NCI-H146 (cell line): ENCODE measurements around the gene WDR70.
A peak's percentile ranks its signal among the peaks of the same experiment; 100 is the strongest.
"Not testable (repeated sequence)": the region's sequence is repeated elsewhere in the genome, so short reads cannot be mapped to it uniquely, and the experiment has no call there.

Source experiments
- DNase-seq: peaks from one replicate; lab custom pipeline; 2025; lab: John Stamatoyannopoulos, UW

The WDR70 gene

DNA sequence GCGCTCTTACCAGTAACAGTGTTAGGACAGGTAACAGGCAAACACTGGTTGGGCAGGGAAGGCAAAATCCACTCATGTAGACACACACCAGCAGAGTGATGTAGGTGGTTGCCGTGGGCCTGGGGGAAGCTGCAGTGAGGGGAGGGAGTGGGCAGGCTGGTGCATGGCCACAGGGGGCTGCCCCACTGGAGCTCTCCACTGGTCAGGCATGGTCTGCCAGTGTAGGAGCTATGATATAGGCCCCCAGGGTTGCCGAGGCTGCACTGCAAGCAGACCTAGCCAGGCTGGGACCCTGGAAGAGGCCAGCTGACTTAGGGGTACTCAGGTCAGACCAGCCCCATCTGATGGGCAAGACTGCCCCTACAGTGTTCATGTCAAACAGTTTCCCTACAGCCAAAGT is 306.1 kb downstream of the WDR70 start:
- DNase-seq: no peak

- DNase-seq: no peak
Measured at GRCh38 chr5:37685816-37686215, 306.7 kb downstream of the WDR70 start.

GRCh38 chr5:37688925-37689324 is 309.8 kb downstream of the WDR70 start:
- DNase-seq: not testable (repeated sequence)

DNA sequence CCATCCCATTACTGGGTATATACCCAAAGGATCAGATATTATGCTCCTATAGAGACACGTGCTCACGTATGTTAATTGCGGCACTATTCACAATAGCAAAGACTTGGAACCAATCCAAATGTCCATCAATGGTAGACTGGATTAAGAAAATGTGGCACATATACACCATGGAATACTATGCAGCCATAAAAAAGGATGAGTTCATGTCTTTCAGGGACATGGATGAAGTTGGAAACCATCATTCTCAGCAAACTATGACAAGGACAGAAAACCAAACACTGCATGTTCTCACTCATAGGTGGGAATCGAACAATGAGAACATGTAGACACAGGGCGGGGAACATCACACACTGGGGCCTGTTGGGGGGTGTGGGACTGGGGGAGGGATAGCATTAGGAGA is 315.2 kb downstream of the WDR70 start:
- DNase-seq: not testable (repeated sequence)

- no peak for DNase-seq
Measured at GRCh38 chr5:37694867-37695266, 315.7 kb downstream of the WDR70 start.

GRCh38 chr5:37695647-37696046 is 316.5 kb downstream of the WDR70 start:
- no peak for DNase-seq

- no peak for DNase-seq
Measured at GRCh38 chr5:37696190-37697021, 317.3 kb downstream of the WDR70 start.

DNA sequence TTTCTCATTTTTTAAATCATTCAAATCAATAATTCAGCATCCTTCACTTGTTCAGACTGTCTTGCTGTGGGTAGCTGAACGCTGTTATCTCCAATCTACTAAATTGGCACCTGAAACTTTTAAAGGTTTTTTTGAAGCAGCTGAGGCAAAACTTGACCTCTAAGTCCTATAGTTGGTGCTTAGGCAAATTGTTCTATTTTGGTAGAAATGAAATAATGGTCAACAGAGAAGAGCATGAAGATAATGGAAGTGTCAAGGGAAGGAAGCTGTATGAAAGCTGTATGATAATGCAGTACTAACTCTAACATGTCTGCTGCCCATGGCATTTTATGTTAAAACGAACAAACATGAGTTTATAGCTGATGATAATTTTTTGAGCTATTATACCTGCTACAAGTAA is 322.8 kb downstream of the WDR70 start:
- DNase-seq: no peak

DNA sequence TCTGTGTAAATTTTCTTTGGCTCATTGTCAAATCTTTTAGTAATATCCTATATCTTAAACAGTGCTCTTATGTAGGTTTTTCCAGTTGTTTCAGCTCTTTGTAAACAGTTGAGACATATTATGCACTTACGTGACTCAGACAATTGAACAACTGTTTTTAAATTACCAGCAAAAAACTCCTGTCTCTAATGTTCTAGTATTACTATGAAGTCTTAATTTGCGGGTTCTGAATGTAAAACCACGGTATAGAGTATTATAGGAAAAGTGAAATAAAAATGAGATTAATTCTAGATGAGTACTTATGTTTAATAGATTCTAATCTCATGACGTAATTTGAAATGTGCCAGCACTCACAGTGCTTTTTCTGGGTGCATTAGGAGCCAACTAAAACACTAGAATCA is 324.7 kb downstream of the WDR70 start:
- no peak for DNase-seq

DNA sequence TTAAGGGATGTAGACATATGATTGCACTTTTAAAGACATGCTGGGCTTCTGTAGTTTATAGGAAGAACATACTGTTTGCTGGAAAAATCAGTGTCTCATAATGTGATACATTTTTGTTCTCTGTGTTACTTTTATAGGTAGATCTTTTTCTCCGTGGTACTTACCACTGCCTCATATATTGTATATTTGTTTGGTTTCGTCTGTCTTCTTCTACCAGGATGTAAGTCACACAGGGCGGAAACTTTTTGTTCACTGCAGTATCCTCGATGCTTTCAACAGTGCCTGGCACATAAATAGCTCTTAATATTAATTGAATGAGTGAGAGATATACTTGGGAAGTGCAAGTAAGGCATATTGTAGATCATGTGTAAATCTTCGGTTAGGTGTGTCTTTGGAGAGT is 325.3 kb downstream of the WDR70 start:
- DNase-seq: no peak

GRCh38 chr5:37709020-37709419 is 329.9 kb downstream of the WDR70 start:
- no peak for DNase-seq

- DNase-seq: no peak
Measured at GRCh38 chr5:37710965-37711364, 331.8 kb downstream of the WDR70 start.

- DNase-seq: no peak
Measured at GRCh38 chr5:37712750-37713149, 333.6 kb downstream of the WDR70 start.

DNA sequence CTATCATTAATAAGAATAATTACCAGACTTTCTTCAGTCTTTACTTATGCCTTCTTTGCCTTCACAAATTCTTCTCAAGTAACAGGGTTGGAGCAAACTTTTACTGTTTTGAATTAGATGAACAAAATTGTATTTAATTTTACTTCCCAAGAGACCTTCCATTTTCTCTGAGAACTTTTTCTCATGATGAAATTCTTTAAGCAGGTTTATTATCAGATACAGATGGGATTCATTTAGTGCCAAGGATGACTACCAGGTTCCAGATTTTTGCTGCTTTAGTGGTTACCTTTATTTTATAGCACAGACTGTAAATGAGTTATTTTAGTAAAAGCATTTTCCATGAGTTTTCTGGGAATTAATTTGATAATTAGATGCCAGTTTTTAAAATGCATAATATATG is 335.6 kb downstream of the WDR70 start:
- no peak for DNase-seq

DNA sequence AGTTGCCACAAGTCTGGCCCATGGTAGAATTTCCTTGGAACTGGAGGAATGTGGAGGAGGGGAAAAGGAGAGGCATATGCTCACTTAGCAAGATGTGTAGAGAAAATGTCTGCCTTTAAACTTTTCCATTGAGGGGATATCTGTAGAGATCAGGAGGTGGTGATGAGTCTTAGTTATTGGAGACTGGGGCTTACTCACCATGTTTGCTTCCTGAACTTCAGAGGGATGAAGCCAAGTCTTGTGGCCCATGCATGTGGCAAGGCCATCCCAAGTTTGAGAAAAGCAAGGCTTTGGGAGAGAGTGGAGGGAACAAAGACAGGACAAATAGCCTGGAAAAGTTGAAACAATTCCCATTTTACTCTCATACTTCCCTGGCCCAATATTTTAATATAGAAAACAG is 336.2 kb downstream of the WDR70 start:
- DNase-seq: no peak

- no peak for DNase-seq
Measured at GRCh38 chr5:37715992-37716391, 336.9 kb downstream of the WDR70 start.

DNA sequence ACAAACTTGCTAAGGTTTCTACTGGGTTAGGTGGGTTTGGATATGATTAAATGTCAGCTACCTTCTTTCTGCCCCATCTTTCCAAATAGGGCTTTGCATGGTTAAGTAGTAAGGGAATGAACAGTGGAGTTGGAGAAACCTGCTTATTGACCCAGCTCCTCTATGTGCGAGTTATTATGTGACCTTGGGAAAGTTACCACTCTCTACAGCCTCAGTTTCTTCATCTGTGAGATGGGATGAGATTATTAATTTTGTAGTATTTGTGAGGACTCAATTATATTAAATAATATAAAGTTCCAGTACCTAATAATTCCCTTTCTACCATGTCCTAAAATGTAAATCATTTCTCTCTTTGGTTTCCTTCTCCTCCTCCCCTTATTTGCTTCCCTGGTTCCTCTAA is 337.3 kb downstream of the WDR70 start:
- DNase-seq: no peak

DNA sequence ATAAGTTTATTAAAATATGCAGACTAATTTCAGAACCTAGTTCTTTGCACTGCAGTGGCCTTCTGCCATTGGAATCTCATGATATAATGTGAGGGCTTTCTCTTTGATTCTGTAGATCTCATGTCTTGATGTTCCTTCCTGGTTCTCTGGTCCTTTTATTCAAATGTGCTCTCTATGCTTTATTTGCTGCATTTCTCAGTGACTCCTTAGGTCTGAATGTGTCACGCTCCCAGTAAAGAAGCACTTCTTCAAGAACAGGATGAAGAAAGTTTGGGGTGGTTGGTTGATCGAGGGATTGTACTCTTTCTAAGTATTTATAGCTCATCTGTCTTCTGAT is 338.1 kb downstream of the WDR70 start:
- no peak for DNase-seq

DNA sequence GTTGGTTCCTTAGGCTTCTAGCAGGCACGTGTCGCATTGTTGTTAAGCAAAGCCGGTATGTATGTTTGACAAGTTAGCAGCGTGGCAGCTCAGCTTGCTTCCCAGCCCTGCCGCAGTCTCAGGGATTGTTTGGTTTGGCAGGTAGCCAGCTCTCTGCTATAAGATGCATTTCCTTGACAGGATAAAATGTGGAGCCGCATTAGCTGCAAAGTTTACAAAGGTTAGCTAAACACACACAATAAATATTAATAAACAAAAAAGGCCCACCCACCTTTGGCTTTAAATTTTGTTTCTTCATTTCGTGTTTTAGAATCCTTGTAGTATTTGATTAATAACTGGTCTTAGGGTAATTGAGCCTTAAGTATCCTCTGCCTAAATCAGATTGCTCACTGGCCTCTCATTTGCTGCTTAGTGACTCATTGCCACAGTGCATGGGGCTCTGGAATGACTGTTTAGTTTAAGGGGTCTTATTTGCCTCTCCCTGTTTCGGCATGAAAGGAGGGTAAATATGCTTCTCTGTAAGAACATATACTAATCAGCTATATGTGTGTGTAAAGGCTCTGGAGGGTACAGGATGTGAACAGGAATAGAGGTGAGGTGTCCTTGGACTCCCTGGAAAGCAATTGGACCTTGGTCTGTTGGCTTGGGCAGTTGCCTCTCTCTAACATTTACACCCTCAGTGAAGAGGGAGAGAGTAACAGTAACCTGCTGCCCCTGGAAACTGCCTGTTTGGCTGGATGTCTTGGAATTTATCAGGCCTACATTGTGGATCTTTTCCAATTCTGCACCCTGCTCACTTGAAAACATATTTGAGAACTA is 338.7 kb downstream of the WDR70 start:
- peak; percentile 86 for DNase-seq

DNA sequence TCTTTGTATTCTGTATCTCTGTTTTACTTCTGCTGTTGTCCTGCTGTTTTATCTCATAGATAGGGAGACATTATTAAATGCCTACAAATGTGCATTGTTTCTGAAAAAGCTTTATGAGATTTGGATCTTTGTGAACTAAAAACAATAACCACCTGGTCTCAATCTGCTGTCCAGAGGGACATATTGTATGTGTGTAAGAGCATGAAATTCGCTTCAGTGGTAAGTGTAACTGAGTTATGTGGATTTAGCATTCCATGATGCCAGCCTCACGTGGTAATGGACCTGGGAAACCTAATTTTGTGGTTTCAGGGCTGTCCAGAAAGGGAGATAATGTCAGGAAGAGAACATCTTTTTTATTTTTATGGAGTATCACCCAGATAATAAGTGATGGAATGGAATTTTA is 341.4 kb downstream of the WDR70 start:
- DNase-seq: no peak

DNA sequence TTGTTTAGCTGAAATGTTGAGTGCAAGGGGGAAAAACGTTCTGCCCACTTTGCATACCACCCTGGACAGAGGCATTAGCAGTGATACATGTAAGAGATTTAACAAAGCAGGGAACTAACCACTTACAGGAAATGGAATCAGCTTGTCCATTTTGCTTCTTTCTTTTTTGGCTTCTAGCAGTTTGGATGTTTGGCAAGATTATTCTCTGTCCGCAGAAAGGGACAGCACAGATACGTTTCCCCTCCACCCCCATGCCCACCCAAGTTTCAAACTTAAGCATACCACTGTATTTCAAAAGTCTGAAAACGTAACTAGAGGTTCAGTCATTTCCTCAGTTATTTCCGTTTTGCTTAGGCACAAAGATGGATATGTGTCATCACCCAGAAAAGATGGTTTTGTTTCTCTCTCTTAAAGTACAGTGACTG is 342.3 kb downstream of the WDR70 start:
- no peak for DNase-seq

GRCh38 chr5:37722236-37723161 is 343.4 kb downstream of the WDR70 start:
- no peak for DNase-seq
